ENCODE results near the gene ALG9. TPM values are rescaled to one million over a fixed set of nuclear protein-coding genes. Genes with fewer than 3 reads are reported as not detected.

ALG9 gene
- total and polyA plus RNA-seq, 10 of the 15 experiments (the other 5 are each of a cell fraction or from before 2014, with no cell fraction given): 10.8 to 41.6 (median 25.5) TPM

DNA sequence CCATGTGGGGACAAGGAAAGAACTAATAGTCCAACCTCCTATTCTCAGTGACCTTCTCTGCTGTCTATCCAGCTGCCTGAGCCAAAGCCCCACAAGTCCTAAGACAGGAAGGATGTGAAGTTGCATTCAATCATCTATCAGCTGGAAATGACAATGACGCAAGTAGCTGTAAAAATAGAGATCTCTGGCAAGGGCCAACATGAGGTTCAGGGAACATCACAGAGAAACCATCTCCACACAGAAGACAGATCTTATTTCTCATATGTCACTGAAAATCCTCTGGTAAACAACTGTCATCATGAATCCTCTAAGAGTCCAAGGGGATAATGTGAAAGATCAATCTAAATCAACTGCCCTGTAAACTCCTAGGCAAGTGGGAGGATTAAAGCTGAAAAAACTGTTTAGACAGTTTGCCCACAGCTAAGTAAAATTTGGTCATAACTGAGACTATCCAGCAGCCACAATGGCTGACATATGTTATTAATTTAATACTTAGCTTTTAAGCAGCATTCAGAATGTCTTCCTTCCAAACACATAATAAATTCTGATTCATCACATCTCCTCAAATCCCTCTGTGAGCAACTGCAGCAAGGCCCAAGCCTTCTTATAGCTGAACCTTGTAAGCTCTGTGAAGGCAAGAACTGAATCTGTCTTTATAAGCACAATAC lies 52.1 kb downstream of the ALG9 start:
- ChIA-PET RAD21 (ENCODE audit: unreplicated experiment) (no interaction called here), POLR2A (interaction anchor here (0.6 kb wide), 1 partner anchor 12 kb away, joined by 3 read pairs; no protein-coding TSS in a partner anchor), SMC1A (ENCODE audit: uncharacterized antibody, unreplicated experiment) (interaction anchor here (1.4 to 1.7 kb wide), 3 partner anchors 14 to 21 kb away, joined by 4 to 5 read pairs (median 4); no protein-coding TSS in a partner anchor), CTCF (interaction anchor here (0.8 to 1.4 kb wide), 2 partner anchors 14 to 233 kb away, joined by 3 to 4 read pairs; no protein-coding TSS in a partner anchor)
- in situ Hi-C loops (cut with MboI): no loop called here
- intact Hi-C loops (cut with micrococcal nuclease; ENCODE audit: unreplicated experiment): no loop called here
- Histone ChIP-seq H3K4me1 (ENCODE audit: control insufficient read depth, insufficient read depth, low read length) (no peaks in the 10 kb centered on the region), H3K4me2 (ENCODE audit: control insufficient read depth, insufficient read depth) (no peak overlapping the region), H3K27ac (ENCODE audit: control insufficient read depth, insufficient read depth) (no peak overlapping the region), H3K36me3 (ENCODE audit: control insufficient read depth in 2 of 2, insufficient read depth in 2 of 2, low read length in 1 of 2) (peaks cover 0 to 3% of the 10 kb centered on the region in 2 experiments; a peak in 1 of 4 replicates), H3K9me3 (replicated peaks; ENCODE audit: control insufficient read depth, insufficient read depth, low read length) (no peaks in the 10 kb centered on the region), H3K4me3 (no peak overlapping the region), H3K27me3 (replicated peaks in 1 of 2; ENCODE audit: control insufficient read depth in 2 of 2, insufficient read depth in 2 of 2, low read length in 1 of 2) (no peaks in the 10 kb centered on the region), H4K20me1 (ENCODE audit: control insufficient read depth, insufficient read depth) (no peaks in the 10 kb centered on the region), H2AFZ (ENCODE audit: control insufficient read depth, low read depth, low read length) (no peak overlapping the region), H3K79me2 (ENCODE audit: control insufficient read depth, insufficient read depth, low read length) (no peaks in the 10 kb centered on the region), H3K9ac (ENCODE audit: control insufficient read depth, insufficient read depth, low read length) (no peak overlapping the region)
- 91% methylated on average over 1 of the region's 1 CpG for WGBS (ENCODE audit: insufficient coverage, insufficient replicate concordance, low lambda C conversion rate, missing lambda C conversion rate)
- DNase-seq (ENCODE audit: low read depth, low spot score) (no peak), ATAC-seq (no peak), FAIRE-seq (no peak)
- no TSS peak for BruUV-seq (replicated peaks)
- TF ChIP-seq DPF2 (IDR thresholded peaks at IDR 0.05): no peak
- TF ChIP-seq, protein P1, sequence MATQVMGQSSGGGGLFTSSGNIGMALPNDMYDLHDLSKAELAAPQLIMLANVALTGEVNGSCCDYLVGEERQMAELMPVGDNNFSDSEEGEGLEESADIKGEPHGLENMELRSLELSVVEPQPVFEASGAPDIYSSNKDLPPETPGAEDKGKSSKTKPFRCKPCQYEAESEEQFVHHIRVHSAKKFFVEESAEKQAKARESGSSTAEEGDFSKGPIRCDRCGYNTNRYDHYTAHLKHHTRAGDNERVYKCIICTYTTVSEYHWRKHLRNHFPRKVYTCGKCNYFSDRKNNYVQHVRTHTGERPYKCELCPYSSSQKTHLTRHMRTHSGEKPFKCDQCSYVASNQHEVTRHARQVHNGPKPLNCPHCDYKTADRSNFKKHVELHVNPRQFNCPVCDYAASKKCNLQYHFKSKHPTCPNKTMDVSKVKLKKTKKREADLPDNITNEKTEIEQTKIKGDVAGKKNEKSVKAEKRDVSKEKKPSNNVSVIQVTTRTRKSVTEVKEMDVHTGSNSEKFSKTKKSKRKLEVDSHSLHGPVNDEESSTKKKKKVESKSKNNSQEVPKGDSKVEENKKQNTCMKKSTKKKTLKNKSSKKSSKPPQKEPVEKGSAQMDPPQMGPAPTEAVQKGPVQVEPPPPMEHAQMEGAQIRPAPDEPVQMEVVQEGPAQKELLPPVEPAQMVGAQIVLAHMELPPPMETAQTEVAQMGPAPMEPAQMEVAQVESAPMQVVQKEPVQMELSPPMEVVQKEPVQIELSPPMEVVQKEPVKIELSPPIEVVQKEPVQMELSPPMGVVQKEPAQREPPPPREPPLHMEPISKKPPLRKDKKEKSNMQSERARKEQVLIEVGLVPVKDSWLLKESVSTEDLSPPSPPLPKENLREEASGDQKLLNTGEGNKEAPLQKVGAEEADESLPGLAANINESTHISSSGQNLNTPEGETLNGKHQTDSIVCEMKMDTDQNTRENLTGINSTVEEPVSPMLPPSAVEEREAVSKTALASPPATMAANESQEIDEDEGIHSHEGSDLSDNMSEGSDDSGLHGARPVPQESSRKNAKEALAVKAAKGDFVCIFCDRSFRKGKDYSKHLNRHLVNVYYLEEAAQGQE (IDR thresholded peaks at IDR 0.05; ENCODE audit: low read depth, low read length): no peak
- no peak for TF ChIP-seq HDAC2 (IDR thresholded peaks at IDR 0.05)
- TF ChIP-seq, protein P2, sequence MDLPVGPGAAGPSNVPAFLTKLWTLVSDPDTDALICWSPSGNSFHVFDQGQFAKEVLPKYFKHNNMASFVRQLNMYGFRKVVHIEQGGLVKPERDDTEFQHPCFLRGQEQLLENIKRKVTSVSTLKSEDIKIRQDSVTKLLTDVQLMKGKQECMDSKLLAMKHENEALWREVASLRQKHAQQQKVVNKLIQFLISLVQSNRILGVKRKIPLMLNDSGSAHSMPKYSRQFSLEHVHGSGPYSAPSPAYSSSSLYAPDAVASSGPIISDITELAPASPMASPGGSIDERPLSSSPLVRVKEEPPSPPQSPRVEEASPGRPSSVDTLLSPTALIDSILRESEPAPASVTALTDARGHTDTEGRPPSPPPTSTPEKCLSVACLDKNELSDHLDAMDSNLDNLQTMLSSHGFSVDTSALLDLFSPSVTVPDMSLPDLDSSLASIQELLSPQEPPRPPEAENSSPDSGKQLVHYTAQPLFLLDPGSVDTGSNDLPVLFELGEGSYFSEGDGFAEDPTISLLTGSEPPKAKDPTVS (IDR thresholded peaks at IDR 0.05; ENCODE audit: low read depth, low read length): no peak
- no peak for TF ChIP-seq NRF1 (conservative IDR thresholded peaks at IDR 0.05; ENCODE audit: low read depth, low read length)
- TF ChIP-seq, protein P3, sequence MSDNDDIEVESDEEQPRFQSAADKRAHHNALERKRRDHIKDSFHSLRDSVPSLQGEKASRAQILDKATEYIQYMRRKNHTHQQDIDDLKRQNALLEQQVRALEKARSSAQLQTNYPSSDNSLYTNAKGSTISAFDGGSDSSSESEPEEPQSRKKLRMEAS (IDR thresholded peaks at IDR 0.05; ENCODE audit: low read depth, low read length): no peak
- TF ChIP-seq, protein P4, sequence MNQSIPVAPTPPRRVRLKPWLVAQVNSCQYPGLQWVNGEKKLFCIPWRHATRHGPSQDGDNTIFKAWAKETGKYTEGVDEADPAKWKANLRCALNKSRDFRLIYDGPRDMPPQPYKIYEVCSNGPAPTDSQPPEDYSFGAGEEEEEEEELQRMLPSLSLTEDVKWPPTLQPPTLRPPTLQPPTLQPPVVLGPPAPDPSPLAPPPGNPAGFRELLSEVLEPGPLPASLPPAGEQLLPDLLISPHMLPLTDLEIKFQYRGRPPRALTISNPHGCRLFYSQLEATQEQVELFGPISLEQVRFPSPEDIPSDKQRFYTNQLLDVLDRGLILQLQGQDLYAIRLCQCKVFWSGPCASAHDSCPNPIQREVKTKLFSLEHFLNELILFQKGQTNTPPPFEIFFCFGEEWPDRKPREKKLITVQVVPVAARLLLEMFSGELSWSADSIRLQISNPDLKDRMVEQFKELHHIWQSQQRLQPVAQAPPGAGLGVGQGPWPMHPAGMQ (IDR thresholded peaks at IDR 0.05; ENCODE audit: borderline replicate concordance): no peak
- TF ChIP-seq, protein P5, sequence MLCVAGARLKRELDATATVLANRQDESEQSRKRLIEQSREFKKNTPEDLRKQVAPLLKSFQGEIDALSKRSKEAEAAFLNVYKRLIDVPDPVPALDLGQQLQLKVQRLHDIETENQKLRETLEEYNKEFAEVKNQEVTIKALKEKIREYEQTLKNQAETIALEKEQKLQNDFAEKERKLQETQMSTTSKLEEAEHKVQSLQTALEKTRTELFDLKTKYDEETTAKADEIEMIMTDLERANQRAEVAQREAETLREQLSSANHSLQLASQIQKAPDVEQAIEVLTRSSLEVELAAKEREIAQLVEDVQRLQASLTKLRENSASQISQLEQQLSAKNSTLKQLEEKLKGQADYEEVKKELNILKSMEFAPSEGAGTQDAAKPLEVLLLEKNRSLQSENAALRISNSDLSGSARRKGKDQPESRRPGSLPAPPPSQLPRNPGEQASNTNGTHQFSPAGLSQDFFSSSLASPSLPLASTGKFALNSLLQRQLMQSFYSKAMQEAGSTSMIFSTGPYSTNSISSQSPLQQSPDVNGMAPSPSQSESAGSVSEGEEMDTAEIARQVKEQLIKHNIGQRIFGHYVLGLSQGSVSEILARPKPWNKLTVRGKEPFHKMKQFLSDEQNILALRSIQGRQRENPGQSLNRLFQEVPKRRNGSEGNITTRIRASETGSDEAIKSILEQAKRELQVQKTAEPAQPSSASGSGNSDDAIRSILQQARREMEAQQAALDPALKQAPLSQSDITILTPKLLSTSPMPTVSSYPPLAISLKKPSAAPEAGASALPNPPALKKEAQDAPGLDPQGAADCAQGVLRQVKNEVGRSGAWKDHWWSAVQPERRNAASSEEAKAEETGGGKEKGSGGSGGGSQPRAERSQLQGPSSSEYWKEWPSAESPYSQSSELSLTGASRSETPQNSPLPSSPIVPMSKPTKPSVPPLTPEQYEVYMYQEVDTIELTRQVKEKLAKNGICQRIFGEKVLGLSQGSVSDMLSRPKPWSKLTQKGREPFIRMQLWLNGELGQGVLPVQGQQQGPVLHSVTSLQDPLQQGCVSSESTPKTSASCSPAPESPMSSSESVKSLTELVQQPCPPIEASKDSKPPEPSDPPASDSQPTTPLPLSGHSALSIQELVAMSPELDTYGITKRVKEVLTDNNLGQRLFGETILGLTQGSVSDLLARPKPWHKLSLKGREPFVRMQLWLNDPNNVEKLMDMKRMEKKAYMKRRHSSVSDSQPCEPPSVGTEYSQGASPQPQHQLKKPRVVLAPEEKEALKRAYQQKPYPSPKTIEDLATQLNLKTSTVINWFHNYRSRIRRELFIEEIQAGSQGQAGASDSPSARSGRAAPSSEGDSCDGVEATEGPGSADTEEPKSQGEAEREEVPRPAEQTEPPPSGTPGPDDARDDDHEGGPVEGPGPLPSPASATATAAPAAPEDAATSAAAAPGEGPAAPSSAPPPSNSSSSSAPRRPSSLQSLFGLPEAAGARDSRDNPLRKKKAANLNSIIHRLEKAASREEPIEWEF (IDR thresholded peaks at IDR 0.05; ENCODE audit: insufficient replicate concordance, low read depth, low read length): no peak
- no peak for TF ChIP-seq ESRRA (IDR thresholded peaks at IDR 0.05; ENCODE audit: low read length)
- TF ChIP-seq LARP7 (IDR thresholded peaks at IDR 0.05): no peak
- no peak for TF ChIP-seq IKZF1 (conservative IDR thresholded peaks at IDR 0.05)

All from GM12878 (cell line).